ENCODE measurements around the gene DIAPH2.

- no peak for TF ChIP-seq POLR2A (IDR thresholded peaks at IDR 0.05)
- TF ChIP-seq CTCF (IDR thresholded peaks at IDR 0.05 in 4 of 5, conservative IDR thresholded peaks at IDR 0.05 in 1 of 5): no peak
Observed at GRCh38 chrX:97431281-97431680, 746.6 kb downstream of the DIAPH2 start.
